T-helper 2 cell treated with Interferon-gamma antibody and Interleukin-4, amounts not matched to agents 100 ng/mL and 5 ng/mL, for 36 hours (primary cell): ENCODE measurements around the gene DLG2. TPM values are rescaled to one million over a fixed set of nuclear protein-coding genes. Genes with fewer than 3 reads are reported as not detected.

ENCODE experiments used
- intact Hi-C: fragments of 100-400 bp; cut with micrococcal nuclease; formaldehyde crosslinking; loops from one replicate; pipeline ENCODE4 v1.15.1; 2023
- total RNA-seq: library from RNA; stranded (reverse); gene quantifications from 2 replicates; pipeline ENCODE4 v1.2.3, GENCODE V29; 2022

DLG2 gene
- total RNA-seq, 1 donor from 2014 or later: 1.0 TPM

DNA sequence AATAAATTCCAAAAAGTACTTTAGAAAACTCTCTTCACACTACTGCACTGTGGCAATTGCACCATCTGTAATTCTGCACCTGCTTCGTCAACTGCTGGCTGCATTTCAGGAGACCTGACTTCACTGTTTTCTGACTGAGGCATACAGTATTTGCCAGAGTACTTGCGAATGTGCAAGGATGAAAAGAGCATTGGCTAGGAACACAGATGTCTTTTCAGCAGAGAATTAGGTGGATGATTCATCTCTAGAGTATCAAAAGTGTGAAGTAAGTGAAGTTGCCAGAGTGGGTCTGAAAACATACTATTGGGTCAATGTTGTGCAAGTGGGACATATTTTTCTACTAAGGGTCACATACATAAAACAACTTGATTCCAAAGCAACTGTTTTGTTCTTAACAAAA, 1913.4 kb downstream of the DLG2 start:
- intact Hi-C loops: no loop called here

- intact Hi-C loops: no loop called here
Observed at GRCh38 chr11:83711106-83711527, 1916.0 kb downstream of the DLG2 start.

DNA sequence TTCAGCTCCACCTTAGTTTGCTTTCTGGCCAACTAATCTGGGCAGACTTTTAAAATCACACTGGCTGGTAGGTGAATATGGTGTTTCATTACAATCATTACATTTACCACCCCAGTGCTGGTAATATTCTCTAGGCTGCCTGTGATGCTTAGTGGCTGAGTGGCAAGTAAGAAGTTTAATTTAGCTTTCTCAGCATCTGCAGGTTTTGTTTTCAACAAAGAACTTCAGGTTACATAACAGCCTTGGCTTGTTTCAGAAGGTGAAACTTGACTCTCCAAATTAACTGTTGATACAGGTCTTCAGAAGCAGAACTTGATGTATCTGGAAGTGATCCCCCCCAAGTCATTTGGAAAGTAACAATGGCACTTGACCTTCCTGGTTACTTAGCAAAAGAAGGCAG, 1917.7 kb downstream of the DLG2 start:
- intact Hi-C loops: no loop called here

- intact Hi-C loops: no loop called here
Observed at GRCh38 chr11:83706566-83706965, 1920.6 kb downstream of the DLG2 start.

DNA sequence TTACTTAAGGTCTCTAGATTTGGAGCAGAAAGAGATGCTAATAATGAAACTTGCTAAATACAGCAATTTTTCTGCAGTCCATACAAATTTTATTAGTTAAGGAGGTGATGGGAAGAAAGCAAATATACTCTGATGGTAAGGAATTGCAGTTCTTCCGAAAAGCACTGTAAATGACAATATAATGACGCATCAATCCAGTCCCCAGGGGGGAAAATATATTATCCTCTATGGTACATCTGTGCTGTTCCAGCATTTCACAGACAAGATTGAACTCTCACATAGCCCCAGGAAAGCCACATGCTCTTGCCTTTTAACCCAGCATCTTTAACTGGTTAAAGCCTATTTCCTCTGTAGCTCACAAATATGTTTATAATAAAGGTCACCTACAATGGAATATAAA, 1924.3 kb downstream of the DLG2 start:
- intact Hi-C loops: no loop called here

DNA sequence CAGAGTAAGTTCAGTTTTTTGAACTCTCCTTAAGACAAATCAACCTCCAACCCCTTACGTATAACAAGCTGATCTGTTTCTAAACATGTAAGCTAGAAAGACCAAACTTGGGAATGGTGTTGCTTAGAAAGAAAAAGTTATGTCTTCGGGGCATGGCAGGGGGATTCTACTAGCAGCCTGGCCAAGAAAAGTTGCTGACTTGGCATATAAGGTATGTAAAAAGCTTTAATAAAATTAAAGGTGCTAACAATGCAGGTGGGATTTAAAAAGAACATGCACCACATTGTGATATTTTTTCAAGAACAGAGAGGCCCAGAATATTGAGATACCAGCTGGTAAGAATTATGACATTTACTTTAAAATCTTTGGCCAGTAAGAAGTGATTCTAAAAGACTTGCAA, 1929.6 kb downstream of the DLG2 start:
- intact Hi-C loops: no loop called here

GRCh38 chr11:83695046-83695445, 1932.1 kb downstream of the DLG2 start:
- intact Hi-C loops: no loop called here

- intact Hi-C loops: no loop called here
Observed at GRCh38 chr11:83694191-83694910, 1932.8 kb downstream of the DLG2 start.

GRCh38 chr11:83693306-83693992, 1933.7 kb downstream of the DLG2 start:
- intact Hi-C loops: no loop called here

- intact Hi-C loops: no loop called here
Observed at GRCh38 chr11:83692675-83693074, 1934.5 kb downstream of the DLG2 start.

GRCh38 chr11:83691451-83691950, 1935.6 kb downstream of the DLG2 start:
- intact Hi-C loops: no loop called here

GRCh38 chr11:83689144-83689780, 1937.9 kb downstream of the DLG2 start:
- intact Hi-C loops: no loop called here

- intact Hi-C loops: no loop called here
Observed at GRCh38 chr11:83687787-83688186, 1939.4 kb downstream of the DLG2 start.

DNA sequence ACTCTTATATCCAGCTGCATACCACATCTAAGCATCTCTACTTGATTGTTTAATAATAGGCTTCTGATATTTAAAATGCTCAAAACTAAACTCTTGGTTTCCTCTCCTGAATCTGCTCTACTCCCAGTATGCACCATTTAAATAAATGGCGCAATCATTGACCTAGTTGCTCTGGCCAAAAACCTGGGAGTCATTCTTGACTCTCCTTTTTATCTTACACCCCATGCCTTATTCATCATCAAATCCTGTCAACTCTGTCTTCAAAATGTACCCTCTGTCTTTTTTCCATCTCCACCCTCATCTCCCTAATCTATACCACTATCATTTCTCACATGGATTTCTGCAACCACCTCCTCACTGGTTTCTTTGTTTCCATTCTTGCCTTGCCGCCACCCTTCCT, 1941.4 kb downstream of the DLG2 start:
- intact Hi-C loops: no loop called here

DNA sequence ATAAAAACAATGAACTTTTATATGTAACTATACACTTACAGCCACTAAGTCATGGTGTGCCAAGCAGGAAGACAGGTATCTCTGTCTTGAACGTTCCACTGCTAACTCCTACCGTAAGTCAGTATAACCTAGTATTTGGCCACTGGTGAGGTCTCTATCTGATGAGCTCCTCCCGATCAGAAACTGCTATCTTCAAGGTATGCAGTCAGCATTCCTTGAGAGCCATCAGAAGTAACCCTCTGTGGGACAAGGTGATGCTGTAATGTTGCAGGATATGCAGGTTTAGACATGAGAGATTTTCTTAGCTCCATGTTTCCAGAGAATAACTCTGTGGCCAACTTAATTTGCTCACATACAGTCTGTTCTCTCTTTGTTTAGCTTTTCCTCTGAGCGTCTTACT, 1943.1 kb downstream of the DLG2 start:
- intact Hi-C loops: no loop called here

DNA sequence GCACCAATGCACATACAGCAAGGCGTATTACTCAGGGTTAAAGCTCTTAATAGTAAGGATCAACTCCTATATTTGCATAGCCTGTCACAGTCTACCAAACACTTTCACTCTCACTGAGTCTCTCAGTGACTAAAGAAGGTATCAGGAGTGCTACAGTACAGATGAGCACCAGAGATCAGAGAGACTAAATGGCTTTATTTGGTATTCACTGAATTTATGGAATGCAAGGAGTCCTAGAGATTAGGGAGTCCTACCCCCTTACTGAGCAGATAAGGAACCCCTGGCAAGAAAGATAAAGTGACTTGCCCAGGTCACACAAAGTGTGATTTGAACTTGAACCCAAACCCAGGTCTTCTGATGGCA, 1944.6 kb downstream of the DLG2 start:
- intact Hi-C loops: no loop called here

DNA sequence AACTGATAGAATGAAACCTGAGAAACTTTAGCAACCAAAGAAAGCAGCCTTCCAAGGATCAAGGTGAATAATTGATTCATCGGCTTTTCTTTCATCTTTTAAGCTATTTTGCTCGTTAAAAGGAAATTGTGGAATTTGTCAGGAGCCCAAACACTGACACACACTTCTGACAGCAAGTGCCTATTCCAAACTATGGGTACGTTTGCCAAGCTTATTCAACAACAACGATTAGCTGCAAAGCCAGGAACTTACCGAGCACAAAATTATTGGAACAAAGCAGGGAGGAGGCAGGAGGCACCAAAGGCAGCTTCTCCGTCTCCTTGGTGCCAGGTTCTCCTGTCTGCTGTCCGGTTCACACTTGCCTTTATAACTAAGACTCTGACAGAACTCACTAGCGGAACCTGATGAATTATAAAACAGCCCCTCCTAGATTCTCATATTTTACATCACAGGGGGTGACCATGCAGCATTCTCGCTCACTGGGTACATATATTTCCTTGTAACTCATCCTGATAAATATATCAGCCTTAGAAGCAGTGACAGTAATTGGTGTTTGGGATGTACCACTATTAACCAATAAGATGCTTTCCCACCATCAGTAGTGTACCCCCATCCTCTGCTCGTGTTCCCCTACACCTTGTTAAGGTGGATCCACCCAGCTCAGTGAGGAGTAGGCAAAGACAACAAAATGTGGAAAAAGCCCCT, 1945.1 kb downstream of the DLG2 start:
- intact Hi-C loops: no loop called here

DNA sequence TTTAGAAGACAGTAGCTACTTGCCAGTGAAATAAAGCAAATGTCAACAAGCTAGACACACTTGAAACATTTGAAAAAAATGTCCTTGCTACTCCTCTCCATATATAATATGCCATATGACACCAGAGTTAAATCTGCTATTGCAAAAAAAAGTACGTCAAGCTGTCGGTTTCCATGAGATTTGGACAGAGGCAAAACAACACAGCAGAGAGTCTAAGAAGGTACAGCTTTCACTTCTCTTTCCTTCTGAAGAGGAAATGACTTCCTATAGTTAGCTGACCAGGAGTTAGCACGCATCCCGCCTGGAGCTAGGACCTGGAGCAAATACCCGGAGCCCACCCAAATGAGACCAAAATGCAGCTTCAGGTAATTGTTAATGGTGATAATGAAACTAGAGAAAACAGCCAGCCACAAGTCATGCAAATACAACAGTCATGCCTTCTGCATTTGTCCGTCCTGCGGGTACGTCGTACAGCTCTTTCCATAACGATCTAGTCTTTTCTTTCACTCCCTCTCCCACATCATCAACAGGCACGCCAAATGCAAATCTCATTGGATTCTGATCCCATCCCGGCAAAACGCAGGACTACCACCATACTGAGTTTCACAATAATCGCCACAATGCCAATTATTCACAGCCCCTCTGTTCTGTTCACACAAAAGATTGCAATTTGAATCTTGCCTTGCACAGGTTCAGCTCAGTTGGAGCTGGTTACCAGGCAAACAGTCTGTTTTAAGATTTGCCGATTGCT, 1945.9 kb downstream of the DLG2 start:
- intact Hi-C loops: no loop called here

DNA sequence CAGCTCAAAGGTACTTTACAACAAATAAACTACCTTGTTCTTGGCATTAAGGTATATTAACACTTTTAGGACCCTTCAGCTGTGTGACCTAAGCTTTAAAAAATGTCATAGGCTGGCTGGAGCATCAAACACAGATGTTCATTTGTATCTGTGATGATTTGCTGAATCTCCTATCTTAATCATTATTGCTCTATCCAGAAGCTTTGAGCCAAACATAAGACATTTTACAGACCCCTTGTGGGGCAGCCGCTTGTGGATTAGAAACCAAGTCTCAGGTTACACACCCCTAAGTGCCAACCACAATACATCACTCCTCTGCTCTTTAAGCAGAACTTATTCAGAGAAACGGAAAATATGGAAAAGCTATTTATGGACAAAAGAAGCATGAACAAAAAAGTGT, 1946.8 kb downstream of the DLG2 start:
- intact Hi-C loops: no loop called here

GRCh38 chr11:83678831-83679584, 1948.1 kb downstream of the DLG2 start:
- intact Hi-C loops: no loop called here
